HEK293T (cell line): Measurements from ENCODE around the gene GAGE10.

Experiments
- CTCF ChIA-PET: fragments of 350-600 bp; formaldehyde crosslinking; extraction: SDS; loops from one replicate; lab custom pipeline; 2021; ENCODE audit warnings: antibody characterized with exemption, inconsistent platforms; lab: Yijun Ruan, JAX
- POLR2A ChIA-PET: fragments of 350-600 bp; formaldehyde crosslinking; extraction: SDS; loops from one replicate; lab custom pipeline; 2020; ENCODE audit warnings: antibody characterized with exemption, inconsistent platforms; lab: Yijun Ruan, JAX
- DNase-seq: peaks from one replicate; pipeline ENCODE4 v3.0.0; 2012; ENCODE audit warnings: mixed read lengths; ENCODE audit errors: extremely low spot score
- ARNT ChIP-seq: fragments of 450-650 bp; IDR thresholded peaks from 2 replicates; pipeline ENCODE4 v1.6.1; 2017; ENCODE audit warnings: mild to moderate bottlenecking
- BHLHE40 ChIP-seq: fragments of 450-650 bp; IDR thresholded peaks from 2 replicates; pipeline ENCODE4 v1.6.1; 2016; ENCODE audit warnings: mild to moderate bottlenecking, moderate library complexity, borderline replicate concordance
- CTBP1 ChIP-seq: fragments of 450-650 bp; IDR thresholded peaks from 2 replicates; pipeline ENCODE4 v1.6.1; 2016; ENCODE audit warnings: borderline replicate concordance
- ELF4 ChIP-seq: fragments of 450-650 bp; IDR thresholded peaks from 2 replicates; pipeline ENCODE4 v1.6.1; 2017; ENCODE audit warnings: antibody characterized with exemption
- FOXA1 ChIP-seq: fragments of 450-650 bp; IDR thresholded peaks from 2 replicates; pipeline ENCODE4 v1.6.1; 2016; ENCODE audit warnings: mild to moderate bottlenecking
- FOXK2 ChIP-seq: fragments of 450-650 bp; IDR thresholded peaks from 2 replicates; pipeline ENCODE4 v1.6.1; 2016; ENCODE audit warnings: mild to moderate bottlenecking
- FOXM1 ChIP-seq: fragments of 450-650 bp; IDR thresholded peaks from 2 replicates; pipeline ENCODE4 v1.6.1; 2017; ENCODE audit warnings: mild to moderate bottlenecking, borderline replicate concordance
- HDGF ChIP-seq: fragments of 450-650 bp; IDR thresholded peaks from 2 replicates; pipeline ENCODE4 v1.6.1; 2017; ENCODE audit warnings: antibody characterized with exemption, borderline replicate concordance
- L3MBTL2 ChIP-seq: fragments of 450-650 bp; conservative IDR thresholded peaks from 2 replicates; pipeline ENCODE4 v1.6.1; 2016; ENCODE audit warnings: mild to moderate bottlenecking
- LEF1 ChIP-seq: fragments of 450-650 bp; IDR thresholded peaks from 2 replicates; pipeline ENCODE4 v1.6.1; 2017; ENCODE audit warnings: mild to moderate bottlenecking, borderline replicate concordance
- NFRKB ChIP-seq: fragments of 450-650 bp; IDR thresholded peaks from 2 replicates; pipeline ENCODE4 v1.6.1; 2016; ENCODE audit warnings: mild to moderate bottlenecking, moderate library complexity
- SP1 ChIP-seq: fragments of 450-650 bp; IDR thresholded peaks from 2 replicates; pipeline ENCODE4 v1.6.1; 2017
- SUZ12 ChIP-seq: fragments of 450-650 bp; IDR thresholded peaks from 2 replicates; pipeline ENCODE4 v1.6.1; 2016; ENCODE audit warnings: mild to moderate bottlenecking
- TARDBP ChIP-seq: fragments of 450-650 bp; IDR thresholded peaks from 2 replicates; pipeline ENCODE4 v1.6.1; 2016
- ZNF384 ChIP-seq: fragments of 450-650 bp; IDR thresholded peaks from 2 replicates; pipeline ENCODE4 v1.6.1; 2016
- TF ChIP-seq, protein P1 (sequence below): fragments of 450-650 bp; IDR thresholded peaks from 2 replicates; pipeline ENCODE4 v1.6.1; 2016

Gene GAGE10

DNA sequence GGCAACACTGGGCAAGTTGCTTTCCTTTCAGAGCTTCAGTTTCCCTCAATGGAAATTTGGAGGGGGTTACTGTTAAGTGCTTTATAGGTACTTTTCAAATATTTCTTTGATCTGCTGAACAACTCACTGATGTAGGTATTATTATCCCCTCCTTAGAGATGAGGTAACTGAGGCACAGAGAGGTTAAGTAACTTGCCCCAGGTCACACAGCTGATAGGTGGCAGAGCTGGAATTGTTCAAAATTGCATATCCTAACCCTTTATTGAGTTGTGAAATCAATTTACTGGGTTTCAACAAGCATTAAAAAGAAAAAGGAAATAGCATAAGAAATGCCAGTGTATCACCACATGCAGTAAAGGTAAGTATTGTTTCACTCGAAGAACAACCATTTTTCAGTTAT, 27.2 kb upstream of the GAGE10 start:
- DNase-seq, result no peak
- CTCF ChIA-PET, result interaction anchor here (0.6 kb wide), 1 partner anchor 656 kb away, joined by 3 read pairs; no protein-coding TSS in a partner anchor
- TF ChIP-seq SUZ12, result no peak
- TF ChIP-seq ELF4, result no peak
- no peak for TF ChIP-seq FOXM1
- no peak for TF ChIP-seq BHLHE40
- TF ChIP-seq CTBP1, result no peak
- TF ChIP-seq, protein P1, sequence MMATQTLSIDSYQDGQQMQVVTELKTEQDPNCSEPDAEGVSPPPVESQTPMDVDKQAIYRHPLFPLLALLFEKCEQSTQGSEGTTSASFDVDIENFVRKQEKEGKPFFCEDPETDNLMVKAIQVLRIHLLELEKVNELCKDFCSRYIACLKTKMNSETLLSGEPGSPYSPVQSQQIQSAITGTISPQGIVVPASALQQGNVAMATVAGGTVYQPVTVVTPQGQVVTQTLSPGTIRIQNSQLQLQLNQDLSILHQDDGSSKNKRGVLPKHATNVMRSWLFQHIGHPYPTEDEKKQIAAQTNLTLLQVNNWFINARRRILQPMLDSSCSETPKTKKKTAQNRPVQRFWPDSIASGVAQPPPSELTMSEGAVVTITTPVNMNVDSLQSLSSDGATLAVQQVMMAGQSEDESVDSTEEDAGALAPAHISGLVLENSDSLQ, result no peak
- no peak for TF ChIP-seq TARDBP
- TF ChIP-seq ARNT, result no peak
- no peak for TF ChIP-seq L3MBTL2
- TF ChIP-seq FOXK2, result no peak
- TF ChIP-seq LEF1, result no peak
- POLR2A ChIA-PET, result interaction anchor here (1.5 kb wide), 1 partner anchor 85 kb away, joined by 4 read pairs; no protein-coding TSS in a partner anchor

DNA sequence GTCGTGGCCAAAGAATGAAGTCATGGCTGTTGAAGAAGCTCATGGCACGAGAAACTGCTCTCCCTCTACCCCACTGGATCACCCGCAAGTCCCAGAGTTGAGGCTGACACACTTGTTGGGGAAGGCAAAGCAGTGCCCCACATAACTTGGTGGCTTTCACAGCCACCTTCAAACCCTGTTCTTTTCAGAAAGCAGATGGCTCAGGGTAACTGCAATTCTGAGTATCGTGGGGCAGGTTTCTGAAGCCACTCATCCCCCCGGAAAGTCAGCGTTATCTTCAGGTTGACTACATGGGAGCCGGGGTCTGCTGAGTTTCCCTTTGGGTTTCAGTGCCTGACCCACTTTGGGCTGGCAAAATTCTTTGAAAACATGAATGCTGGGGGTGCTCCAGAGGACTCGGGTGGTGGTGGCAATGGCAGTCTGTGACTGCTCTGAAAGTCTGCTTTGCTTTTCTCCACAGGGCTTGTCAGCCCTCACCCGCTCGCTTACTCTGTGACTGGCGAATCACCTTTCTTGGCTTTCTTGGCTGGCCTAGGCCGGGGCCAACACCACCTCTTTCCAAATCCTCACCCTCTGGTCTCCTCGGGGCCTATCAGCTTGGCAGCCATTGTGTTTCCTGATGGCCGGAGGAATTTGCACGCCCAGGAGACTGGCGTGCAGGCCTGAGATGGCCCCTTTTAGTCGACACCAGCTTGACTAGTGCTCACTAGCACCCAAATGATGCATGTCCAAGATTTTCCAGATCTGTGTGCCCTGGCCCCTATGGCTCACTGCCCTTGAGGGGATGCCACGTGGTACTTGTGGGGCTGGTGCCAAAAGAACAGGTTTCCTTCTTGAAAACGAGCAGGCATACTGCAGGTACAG, 26.5 kb upstream of the GAGE10 start:
- DNase-seq, result no peak
- ChIA-PET CTCF (no interaction called here), POLR2A (interaction anchor here (1.5 kb wide), 1 partner anchor 86 kb away, joined by 4 read pairs; no protein-coding TSS in a partner anchor)
- TF ChIP-seq FOXK2 (no peak), ARNT (no peak), FOXM1 (no peak), BHLHE40 (no peak), SP1 (no peak), NFRKB (no peak), ZNF384 (no peak), ELF4 (no peak), CTBP1 (no peak), HDGF (no peak), LEF1 (no peak), L3MBTL2 (no peak), SUZ12 (no peak)

DNA sequence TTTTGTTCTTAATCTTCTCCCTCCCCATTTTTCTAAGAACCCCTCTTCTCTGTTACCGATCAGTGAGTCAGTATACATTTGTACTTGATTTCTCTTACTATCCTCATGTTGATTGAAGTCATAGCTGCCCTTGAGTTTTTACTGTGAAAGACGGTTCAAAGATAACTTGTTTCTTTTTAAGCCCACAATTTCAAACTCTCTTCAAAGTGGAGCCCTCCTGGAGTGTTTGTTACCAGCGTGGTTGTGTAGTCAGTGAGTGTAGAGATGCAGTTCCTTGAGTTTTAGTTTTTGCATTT, 26.0 kb upstream of the GAGE10 start:
- ChIA-PET CTCF (no interaction called here), POLR2A (no interaction called here)
- TF ChIP-seq SUZ12 (no peak), ZNF384 (no peak), SP1 (no peak), FOXK2 (no peak), HDGF (no peak), L3MBTL2 (no peak), ELF4 (no peak), FOXA1 (no peak), LEF1 (no peak), TARDBP (no peak), ARNT (no peak)
- TF ChIP-seq, protein P1, result no peak
- DNase-seq, result no peak

DNA sequence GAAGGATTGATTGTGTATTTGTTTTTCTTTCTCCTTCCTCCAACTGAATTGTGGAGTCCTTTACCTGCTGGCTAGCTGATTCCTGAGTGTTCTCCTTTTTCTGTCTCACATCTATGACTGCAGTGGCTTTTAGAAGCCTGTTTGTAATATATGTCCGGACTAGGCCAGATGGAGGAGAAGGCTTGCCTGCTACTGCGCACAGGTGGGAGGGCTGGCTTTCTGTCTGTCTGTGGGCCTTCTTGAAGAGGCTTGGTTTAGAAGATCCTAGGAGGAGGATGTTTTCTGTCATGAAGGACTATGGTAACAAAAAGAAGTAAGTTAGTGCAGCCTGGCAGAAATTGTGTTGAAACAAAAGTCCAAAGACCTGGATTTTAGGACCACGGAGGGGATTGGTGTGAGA, 25.4 kb upstream of the GAGE10 start:
- DNase-seq, result no peak
- CTCF ChIA-PET, result no interaction called here
- TF ChIP-seq ARNT, result no peak
- TF ChIP-seq SP1, result no peak
- no peak for TF ChIP-seq BHLHE40
- no peak for TF ChIP-seq FOXA1
- TF ChIP-seq TARDBP, result no peak
- no peak for TF ChIP-seq FOXM1
- TF ChIP-seq HDGF, result no peak
- TF ChIP-seq CTBP1, result no peak
- no peak for TF ChIP-seq ELF4
- no peak for TF ChIP-seq L3MBTL2
- TF ChIP-seq FOXK2, result no peak
- no peak for TF ChIP-seq NFRKB
- TF ChIP-seq, protein P1, result no peak
- TF ChIP-seq LEF1, result no peak
- no peak for TF ChIP-seq ZNF384
- no peak for TF ChIP-seq SUZ12
- POLR2A ChIA-PET, result no interaction called here

DNA sequence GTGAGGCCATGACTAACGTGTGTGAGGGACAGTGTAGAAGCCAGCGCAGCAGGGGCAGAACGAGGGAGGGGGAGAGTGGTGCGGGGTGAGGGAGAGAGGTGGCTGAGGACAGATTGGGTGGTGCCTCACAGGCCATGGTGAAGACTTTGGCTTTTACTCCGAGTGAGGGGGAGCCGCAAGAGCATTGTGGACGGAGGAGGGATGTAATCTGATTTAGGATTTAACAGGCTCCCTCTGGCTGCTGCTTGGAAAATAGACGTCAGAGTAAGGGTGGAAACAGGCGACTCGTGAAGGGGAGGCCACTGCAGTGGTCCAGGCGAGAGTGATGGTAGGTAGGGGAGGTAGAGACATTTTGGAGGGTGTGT, 20.8 kb upstream of the GAGE10 start:
- DNase-seq, result peak; percentile 57
- ChIA-PET CTCF (no interaction called here), POLR2A (interaction anchor here (0.6 kb wide), 1 partner anchor 12 kb away, joined by 3 read pairs; no protein-coding TSS in a partner anchor)
- TF ChIP-seq L3MBTL2 (no peak), HDGF (no peak), ELF4 (no peak), NFRKB (no peak), FOXM1 (no peak), ZNF384 (no peak), FOXK2 (no peak), LEF1 (no peak), SUZ12 (no peak), TARDBP (no peak), SP1 (no peak), CTBP1 (no peak)

DNA sequence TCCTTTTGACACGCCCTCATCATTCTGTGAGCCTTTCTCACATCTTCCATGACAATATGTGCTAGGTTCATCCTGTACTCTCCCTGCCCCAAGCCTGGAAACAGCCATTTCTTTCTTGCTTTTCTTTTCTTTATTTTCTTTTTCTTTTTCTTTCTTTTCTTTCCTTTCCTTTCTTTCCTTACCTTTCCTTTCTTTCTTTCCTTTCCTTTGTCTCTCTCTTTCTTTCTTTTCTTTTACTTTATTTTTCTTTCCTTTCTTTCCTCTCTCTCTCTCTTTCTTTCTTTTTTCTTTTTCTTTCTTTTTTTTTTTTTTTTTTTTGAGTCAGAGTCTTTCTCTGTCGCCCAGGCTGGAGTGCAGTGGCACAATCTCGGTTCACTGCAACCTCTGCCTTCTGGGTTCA, 19.2 kb upstream of the GAGE10 start:
- CTCF ChIA-PET, result no interaction called here
- TF ChIP-seq NFRKB (no peak), CTBP1 (no peak), TARDBP (0 out of 2 replicates have a peak, but pooled peaks have one; percentile 10)
- no peak for DNase-seq
- POLR2A ChIA-PET, result interaction anchor here (0.7 kb wide), 1 partner anchor 92 kb away, joined by 3 read pairs; no protein-coding TSS in a partner anchor
